SK-N-SH (cell line): ENCODE measurements around the gene DOCK4. TPM values are rescaled to one million over a fixed set of nuclear protein-coding genes. Genes with fewer than 3 reads are reported as not detected.

Experiments
- EZH2phosphoT487 ChIP-seq: fragments of 200-600 bp; sonication (generic); IDR thresholded peaks from 2 replicates; pipeline ENCODE4 v1.6.1; 2017; ENCODE audit warnings: low read depth, mixed run types, mild to moderate bottlenecking, antibody characterized with exemption, moderate library complexity, borderline replicate concordance
- FOSL2 ChIP-seq: IDR thresholded peaks from 2 replicates; pipeline ENCODE4 v1.4.0; 2012; ENCODE audit warnings: low read depth, mild to moderate bottlenecking, moderate library complexity, borderline replicate concordance
- GATA2 ChIP-seq: sonication (generic); formaldehyde crosslinking; IDR thresholded peaks from 2 replicates; pipeline ENCODE4 v1.5.0; 2020; ENCODE audit warnings: mild to moderate bottlenecking, missing genetic modification reagents
- MXI1 ChIP-seq: IDR thresholded peaks from 2 replicates; pipeline ENCODE4 v1.6.1; 2012; ENCODE audit warnings: mild to moderate bottlenecking, low read depth, low read length, improper control_type of control experiment
- RAD21 ChIP-seq: IDR thresholded peaks from 2 replicates; pipeline ENCODE4 v1.6.1; 2012; ENCODE audit warnings: mild to moderate bottlenecking, low read length
- RCOR1 ChIP-seq: fragments of 150-350 bp; IDR thresholded peaks from 2 replicates; pipeline ENCODE4 v1.6.1; 2017; ENCODE audit warnings: antibody characterized with exemption, low read length
- RFX5 ChIP-seq: IDR thresholded peaks from 2 replicates; pipeline ENCODE4 v1.6.1; 2012; ENCODE audit warnings: mild to moderate bottlenecking, improper control_type of control experiment, low read length
- RXRA ChIP-seq: IDR thresholded peaks from 2 replicates; pipeline ENCODE4 v1.4.0; 2012; ENCODE audit warnings: low read depth, mild to moderate bottlenecking, borderline replicate concordance
- TAF1 ChIP-seq: IDR thresholded peaks from 2 replicates; pipeline ENCODE4 v1.6.1; 2012; ENCODE audit warnings: low read depth, mild to moderate bottlenecking, low read length, moderate library complexity, borderline replicate concordance
- TCF12 ChIP-seq: IDR thresholded peaks from 2 replicates; pipeline ENCODE4 v1.4.0; 2012
- YY1 ChIP-seq: IDR thresholded peaks from 2 replicates; pipeline ENCODE4 v1.4.0; 2012; ENCODE audit warnings: low read depth, mild to moderate bottlenecking
- ZBTB33 ChIP-seq: IDR thresholded peaks from 2 replicates; pipeline ENCODE4 v1.4.0; 2012; ENCODE audit warnings: low read depth, borderline replicate concordance
- polyA plus RNA-seq, 3 experiments: library from polyadenylated mRNA; depleted of rRNA; stranded (reverse); fragments of >200 nt; gene quantifications; 2 replicates each; pipeline ENCODE4 v1.2.3, GENCODE V29; 2012
- TF ChIP-seq, protein P1 (sequence below): IDR thresholded peaks from 2 replicates; pipeline ENCODE4 v1.6.1; 2012; ENCODE audit warnings: mild to moderate bottlenecking, low read depth, low read length, moderate library complexity
- TF ChIP-seq, protein P2 (sequence below): fragments of 200-600 bp; sonication (generic); IDR thresholded peaks from 2 replicates; pipeline ENCODE4 v1.6.1; 2017; ENCODE audit warnings: antibody characterized with exemption, mild to moderate bottlenecking, moderate library complexity

DOCK4 gene
- polyA plus RNA-seq, 1 of the 3 experiments (the other 2 are of a cell fraction), result 8.5 TPM

GRCh38 chr7:111835066-111835465 is 371.1 kb downstream of the DOCK4 start (continued):
- TF ChIP-seq RFX5 (no peak), FOSL2 (peak; percentile 96), TCF12 (peak; percentile 100), RCOR1 (0 out of 2 replicates have a peak, but pooled peaks have one; percentile 54), GATA2 (CRISPR knock-in tag) (peak; percentile 35; the same call in 1 of the 2 replicates), YY1 (peak; percentile 75; the same call in 1 of the 2 replicates), TAF1 (peak; percentile 64; the same call in 1 of the 2 replicates), RXRA (peak; percentile 83), MXI1 (0 out of 2 replicates have a peak, but pooled peaks have one; percentile 24), ZBTB33 (no peak), EZH2phosphoT487 (no peak), RAD21 (no peak)
- TF ChIP-seq, protein P1, sequence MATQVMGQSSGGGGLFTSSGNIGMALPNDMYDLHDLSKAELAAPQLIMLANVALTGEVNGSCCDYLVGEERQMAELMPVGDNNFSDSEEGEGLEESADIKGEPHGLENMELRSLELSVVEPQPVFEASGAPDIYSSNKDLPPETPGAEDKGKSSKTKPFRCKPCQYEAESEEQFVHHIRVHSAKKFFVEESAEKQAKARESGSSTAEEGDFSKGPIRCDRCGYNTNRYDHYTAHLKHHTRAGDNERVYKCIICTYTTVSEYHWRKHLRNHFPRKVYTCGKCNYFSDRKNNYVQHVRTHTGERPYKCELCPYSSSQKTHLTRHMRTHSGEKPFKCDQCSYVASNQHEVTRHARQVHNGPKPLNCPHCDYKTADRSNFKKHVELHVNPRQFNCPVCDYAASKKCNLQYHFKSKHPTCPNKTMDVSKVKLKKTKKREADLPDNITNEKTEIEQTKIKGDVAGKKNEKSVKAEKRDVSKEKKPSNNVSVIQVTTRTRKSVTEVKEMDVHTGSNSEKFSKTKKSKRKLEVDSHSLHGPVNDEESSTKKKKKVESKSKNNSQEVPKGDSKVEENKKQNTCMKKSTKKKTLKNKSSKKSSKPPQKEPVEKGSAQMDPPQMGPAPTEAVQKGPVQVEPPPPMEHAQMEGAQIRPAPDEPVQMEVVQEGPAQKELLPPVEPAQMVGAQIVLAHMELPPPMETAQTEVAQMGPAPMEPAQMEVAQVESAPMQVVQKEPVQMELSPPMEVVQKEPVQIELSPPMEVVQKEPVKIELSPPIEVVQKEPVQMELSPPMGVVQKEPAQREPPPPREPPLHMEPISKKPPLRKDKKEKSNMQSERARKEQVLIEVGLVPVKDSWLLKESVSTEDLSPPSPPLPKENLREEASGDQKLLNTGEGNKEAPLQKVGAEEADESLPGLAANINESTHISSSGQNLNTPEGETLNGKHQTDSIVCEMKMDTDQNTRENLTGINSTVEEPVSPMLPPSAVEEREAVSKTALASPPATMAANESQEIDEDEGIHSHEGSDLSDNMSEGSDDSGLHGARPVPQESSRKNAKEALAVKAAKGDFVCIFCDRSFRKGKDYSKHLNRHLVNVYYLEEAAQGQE, result no peak
- TF ChIP-seq, protein P2, sequence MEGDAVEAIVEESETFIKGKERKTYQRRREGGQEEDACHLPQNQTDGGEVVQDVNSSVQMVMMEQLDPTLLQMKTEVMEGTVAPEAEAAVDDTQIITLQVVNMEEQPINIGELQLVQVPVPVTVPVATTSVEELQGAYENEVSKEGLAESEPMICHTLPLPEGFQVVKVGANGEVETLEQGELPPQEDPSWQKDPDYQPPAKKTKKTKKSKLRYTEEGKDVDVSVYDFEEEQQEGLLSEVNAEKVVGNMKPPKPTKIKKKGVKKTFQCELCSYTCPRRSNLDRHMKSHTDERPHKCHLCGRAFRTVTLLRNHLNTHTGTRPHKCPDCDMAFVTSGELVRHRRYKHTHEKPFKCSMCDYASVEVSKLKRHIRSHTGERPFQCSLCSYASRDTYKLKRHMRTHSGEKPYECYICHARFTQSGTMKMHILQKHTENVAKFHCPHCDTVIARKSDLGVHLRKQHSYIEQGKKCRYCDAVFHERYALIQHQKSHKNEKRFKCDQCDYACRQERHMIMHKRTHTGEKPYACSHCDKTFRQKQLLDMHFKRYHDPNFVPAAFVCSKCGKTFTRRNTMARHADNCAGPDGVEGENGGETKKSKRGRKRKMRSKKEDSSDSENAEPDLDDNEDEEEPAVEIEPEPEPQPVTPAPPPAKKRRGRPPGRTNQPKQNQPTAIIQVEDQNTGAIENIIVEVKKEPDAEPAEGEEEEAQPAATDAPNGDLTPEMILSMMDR, result no peak
